Stimulated activated CD4-positive, alpha-beta T cell treated with anti-CD3 and anti-CD28 coated beads, TNF-alpha, amount 100 ng/mL, for 4 hours (primary cell): ENCODE measurements around the gene TXNDC9.
A peak's percentile ranks its signal among the peaks of the same experiment; 100 is the strongest.
"Not testable (repeated sequence)": the region's sequence is repeated elsewhere in the genome, so short reads cannot be mapped to it uniquely, and the experiment has no call there.

Experiments used
- DNase-seq, 3 experiments: peaks; one replicate each; pipeline ENCODE4 v3.0.0-alpha.2; 2020; ENCODE audit warnings: low read depth in 3 of 3

TXNDC9 gene, protein sequence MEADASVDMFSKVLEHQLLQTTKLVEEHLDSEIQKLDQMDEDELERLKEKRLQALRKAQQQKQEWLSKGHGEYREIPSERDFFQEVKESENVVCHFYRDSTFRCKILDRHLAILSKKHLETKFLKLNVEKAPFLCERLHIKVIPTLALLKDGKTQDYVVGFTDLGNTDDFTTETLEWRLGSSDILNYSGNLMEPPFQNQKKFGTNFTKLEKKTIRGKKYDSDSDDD

DNA sequence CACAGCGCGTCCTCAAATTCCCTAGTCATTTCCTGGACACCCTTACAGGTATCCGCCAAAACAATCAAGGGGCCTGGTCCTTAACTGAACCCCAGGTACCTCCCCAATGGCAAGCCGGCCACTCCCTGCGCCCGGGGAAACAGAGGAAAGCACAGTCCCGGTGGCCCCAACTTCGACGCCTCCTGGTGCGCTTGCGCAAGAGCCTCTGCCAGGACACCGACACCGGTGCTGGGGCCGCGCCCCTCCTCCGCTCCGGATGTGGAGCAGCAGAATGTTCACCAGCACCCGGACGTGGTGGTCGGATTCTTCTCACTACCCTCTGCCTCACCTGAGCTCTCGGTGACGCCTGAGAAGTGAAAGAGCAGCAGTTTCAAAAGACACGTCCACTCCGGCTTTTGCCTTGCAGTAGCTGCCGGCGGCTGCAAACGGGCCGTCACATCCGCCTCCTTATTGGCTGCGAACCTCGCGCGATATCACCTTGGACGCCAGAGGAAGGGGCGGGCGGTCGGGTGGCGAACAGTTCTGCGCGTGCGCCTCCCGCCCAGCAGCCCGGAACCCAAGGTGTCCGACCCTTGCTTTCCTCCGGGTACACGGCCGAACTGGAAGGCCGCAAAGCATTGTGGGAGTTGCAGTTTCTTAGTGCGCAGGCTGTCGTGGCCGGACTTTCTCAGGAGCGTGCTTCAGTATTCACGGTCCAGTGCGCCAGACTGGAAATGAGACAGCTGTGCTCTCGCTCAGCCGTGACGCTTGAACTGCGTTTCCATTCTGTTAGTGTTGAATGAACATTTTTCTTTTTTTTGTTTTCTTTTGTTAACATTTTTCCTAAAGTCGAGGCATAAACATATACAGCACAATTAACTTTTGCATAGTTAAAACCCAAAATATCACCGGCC lies at the start of gene TXNDC9:
Gene TXNDC9, minus strand, starts transcription at position 423 of the 893 bp plus-strand sequence. CDS start 3,123 bp downstream, outside the sequence.
- DNase-seq = peak; percentile 90 to 96 (median 96)

DNA sequence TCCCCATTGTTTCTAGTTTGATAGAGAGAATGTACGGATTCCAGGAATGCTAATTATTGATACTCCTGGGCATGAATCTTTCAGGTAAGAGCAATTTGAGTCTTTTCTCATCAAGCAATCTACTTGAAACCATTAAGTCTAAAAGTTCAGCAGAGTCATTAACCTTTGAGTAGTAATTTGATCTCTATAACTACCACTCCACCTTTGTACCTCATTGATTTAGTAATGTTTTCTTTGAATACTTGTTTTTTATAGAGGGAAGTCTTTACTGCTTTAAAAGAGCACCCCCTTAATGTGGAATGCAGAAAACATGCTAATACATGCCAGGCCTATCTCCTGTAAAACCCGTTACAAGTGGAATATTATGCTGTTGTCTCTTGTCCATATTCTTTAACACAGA lies 46.0 kb upstream of the TXNDC9 start:
- no peak for DNase-seq

DNA sequence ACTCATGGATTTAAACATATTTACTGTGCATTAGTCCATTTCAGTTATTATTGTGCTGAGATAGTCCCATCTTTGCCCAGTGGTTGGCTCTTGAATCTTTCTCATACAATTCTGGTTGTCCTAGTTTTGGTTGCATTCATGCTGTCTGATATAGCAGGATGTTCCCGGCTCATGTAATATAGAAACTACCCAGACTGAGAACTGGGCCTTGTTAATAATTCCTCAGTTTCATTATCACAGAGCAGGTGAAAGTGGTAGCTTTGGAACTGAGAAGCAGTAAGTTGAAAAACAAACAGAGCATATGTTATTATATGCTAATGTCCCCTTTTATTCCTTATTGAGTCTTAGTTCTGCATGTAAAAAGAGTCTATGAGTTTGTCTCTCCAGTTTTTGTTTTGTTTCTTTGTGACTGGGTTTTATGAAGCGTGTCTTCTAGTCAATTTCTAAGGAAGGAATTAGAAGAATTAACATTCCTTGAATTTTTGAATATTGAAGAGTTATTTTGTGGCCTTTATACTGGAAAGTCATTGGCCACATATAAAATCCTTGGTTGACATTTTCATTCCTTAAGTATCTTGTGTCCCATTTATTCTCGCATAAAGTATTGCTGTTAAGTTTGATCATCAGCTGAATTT lies 44.4 kb upstream of the TXNDC9 start:
- no peak for DNase-seq

DNA sequence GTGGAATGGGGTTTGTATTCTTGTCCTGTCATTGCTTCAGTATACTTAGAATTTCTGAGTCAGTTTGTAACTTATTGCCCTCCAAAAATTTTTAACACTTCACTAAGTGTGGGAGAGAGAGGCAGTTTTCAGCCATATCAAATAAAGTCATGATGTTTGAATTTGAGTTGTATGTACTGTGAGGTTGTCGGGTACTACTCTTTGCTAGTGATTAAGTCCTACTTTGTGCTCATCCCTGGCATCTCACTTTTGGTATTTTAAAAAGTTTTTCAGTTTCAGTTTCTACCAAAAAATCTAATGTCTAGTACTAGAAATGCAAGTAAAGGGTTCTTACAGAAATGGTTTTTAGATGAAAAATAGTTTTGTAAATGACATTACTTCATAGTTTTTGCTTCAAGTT lies 41.7 kb upstream of the TXNDC9 start:
- DNase-seq = no peak

DNA sequence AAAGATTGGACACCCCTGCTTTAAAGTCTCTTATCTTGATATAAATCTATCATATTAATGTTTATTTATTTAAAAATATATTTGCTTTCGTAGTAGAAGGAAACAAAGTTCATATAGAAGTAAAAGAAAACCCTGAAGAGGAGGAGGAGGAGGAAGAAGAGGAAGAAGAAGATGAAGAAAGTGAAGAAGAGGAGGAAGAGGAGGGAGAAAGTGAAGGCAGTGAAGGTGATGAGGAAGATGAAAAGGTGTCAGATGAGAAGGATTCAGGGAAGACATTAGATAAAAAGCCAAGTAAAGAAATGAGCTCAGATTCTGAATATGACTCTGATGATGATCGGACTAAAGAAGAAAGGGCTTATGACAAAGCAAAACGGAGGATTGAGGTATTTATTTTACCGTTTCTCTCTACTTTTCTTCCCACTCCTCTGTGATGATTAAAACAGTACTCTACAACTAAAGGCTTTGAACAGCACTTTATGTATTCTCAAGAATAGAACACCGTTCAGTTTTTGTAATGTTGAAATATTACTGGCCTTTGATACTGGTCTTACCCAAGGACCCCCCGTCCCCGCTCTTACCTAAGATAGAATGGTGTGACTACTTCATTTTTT lies 40.2 kb upstream of the TXNDC9 start:
- no peak for DNase-seq

DNA sequence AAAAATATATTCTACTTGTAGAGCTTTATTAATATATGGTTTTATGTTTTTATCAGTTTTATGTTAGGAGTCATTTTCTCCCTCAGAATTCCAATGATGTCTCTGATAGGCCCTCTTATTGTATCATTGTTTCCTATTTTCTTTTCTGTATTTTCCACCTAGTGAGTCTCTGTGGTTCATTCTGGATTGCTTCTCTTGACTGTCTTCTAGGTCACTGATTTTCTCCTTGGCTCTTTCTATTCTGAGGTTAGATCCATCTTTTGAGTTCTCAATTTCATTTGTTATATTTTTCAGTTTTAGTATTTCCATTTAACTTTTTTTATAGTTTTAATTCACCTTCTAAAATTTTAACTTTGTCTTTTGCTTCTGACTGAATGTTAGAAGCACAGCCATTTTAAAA lies 38.6 kb upstream of the TXNDC9 start:
- DNase-seq = no peak

DNA sequence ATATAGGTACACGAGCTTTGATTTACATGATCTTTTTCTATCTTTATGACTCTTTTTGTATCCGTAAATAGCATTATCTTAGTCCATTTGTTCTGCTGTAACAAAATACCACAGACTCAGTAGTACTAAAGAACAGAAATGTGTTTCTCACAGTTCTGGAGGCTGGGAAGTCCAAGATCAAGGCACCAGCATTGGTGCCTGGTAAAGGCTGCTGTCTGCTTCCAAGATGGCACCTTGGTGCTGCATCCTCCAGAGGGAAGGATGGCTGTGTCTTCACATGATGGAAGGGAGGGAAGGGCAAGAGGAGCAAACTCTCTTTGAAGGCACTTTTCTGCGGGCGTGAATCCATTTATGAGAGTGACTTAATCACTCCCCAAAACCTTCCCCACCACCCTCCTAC lies 37.0 kb upstream of the TXNDC9 start:
- DNase-seq = no peak

DNA sequence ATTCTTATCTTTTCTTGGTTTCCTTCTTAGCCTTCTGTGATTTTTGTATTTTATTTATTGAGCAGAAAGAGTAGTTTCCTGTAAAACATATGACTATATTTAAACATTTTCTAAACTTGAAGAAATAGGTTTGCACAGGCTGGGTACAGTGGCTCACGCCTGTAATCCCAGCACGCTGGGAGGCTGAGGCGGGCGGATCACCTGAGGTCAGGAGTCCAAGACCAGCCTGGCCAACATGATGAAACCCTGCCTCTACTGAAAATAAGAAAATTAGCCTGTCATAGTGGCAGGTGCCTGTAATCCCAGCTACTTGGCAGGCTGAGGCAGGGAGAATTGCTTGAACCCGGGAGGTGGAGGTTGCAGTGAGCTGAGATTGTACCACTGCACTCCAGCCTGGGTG lies 32.7 kb upstream of the TXNDC9 start:
- DNase-seq = not testable (repeated sequence)

DNA sequence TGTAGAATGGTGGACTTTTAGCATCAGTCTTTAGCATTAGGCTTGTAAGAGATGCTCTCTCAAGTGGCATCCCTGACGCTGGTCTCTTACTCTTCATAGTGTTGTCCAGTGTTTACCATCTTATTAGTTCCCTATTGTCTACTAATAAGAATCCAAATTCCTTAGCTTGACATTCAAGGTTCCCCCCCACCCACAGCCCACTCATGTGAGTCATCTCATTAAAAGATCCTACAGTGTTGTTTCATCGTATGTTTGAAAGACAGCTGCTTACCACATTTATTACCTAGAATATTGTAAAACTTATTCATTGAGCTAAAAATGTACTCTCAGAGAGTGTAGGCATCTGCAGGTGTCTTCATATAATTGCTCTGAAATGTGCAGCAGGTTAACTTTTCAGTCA lies 29.5 kb upstream of the TXNDC9 start:
- no peak for DNase-seq

DNA sequence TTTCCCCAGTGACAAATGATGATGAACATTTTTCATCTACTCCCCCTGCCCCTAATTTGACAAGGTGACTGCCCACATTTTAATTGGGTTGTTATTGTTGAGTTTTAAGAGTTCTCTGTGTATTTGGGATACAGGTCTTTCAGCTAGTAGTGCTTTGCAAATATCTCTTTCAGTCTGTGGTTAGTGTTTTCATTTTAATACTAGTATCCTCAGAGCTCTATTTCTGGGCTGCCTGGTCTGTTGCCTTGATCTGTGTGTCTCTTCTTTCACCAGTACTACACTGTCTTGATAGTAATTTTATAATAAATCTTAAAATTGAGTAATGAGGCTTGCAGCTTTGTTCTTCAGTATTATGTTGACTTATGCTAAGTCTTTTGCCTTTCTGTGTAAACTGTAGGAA lies 20.7 kb upstream of the TXNDC9 start:
- DNase-seq = no peak

DNA sequence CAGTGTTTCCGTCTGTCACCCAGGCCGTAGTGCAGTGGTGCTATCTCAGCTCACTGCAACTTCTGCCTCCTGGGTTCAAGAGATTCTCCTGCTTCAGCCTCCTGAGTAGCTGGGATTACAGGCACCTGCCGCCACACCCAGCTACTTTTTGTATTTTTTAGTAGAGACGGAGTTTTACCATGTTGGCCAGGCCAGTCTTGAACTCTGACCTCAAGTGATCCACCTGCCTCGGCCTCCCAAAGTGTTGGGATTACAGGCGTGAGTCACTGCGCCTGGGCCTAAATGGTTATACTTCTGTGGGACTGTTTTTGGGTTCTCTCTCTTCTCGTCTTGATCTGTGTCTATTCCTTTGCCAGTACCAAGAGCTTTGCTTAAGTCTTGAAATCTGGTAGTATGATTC lies 18.7 kb upstream of the TXNDC9 start:
- DNase-seq = not testable (repeated sequence)

DNA sequence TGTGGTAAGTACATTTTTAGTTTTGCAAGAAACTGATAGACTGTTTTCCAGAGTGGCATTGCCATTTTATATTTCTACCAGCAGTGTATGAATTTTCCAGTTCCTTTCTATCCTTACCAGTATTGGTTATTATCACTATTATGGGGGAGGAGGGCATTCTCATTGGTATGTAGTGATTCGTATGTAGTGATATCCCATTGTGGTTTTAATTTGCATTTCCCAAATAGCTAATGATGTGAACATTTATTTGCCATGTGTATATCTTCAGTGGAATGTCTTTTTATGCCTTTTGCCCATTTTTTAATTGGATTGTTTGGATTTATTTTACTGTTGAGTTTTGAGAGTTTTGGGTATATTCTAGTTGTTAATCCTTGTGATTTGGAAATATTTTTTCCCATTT lies 17.9 kb upstream of the TXNDC9 start:
- no peak for DNase-seq

DNA sequence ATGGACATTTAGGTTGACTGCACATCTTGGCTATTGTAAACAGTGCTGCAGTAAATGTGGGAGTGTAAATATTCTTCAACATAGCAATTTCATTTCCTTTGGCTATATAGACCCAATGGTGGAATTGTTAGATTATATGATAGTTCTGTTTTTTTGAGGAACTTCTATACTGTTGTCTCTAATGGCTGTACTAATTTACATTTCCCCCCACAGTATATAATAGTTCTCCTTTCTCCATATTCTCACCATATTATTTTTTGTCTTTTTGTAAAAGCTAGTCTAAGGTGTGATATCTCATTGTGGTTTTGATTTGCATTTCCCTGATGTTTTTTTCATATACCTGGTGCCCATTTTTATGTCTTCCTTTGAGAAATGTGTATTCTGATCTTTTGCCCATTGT lies 14.1 kb upstream of the TXNDC9 start:
- no peak for DNase-seq

DNA sequence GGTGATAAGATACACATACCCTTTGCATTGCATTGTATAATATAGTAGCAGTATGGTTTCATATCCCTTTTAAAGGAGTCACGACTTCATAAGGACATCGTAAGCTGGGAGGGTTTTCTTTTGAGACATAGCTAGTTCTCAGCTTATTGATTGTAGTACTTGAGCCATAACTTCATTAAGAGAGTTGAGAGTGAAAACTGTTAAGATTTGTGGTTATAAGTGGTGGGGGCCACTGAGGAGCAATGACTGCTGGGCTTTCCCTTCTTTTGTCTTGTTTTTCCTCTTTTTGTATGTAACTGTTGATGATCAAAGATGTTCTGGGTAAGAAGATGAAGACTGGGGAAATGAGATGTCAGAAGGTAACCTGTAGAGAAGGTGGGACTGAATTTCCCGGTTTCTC lies 12.0 kb upstream of the TXNDC9 start:
- no peak for DNase-seq

DNA sequence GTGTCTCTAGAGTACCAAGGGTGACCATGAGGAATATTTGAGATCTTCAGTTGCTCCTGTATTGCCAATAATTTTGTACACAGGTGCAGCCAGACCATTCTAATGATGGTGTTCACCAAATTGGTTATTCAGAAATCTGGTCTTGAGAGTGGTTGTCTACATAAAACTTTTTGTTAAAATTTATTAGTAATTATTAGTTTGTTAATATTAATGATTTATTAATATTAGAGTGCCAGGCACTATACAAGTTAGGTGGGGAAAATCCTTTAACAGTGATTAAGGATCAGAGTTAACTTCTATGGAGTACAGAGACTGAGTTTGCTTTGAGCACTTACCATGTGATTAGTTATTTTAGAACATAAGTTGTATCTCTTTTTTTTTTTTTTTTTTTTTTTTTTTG lies 10.1 kb upstream of the TXNDC9 start:
- no peak for DNase-seq

DNA sequence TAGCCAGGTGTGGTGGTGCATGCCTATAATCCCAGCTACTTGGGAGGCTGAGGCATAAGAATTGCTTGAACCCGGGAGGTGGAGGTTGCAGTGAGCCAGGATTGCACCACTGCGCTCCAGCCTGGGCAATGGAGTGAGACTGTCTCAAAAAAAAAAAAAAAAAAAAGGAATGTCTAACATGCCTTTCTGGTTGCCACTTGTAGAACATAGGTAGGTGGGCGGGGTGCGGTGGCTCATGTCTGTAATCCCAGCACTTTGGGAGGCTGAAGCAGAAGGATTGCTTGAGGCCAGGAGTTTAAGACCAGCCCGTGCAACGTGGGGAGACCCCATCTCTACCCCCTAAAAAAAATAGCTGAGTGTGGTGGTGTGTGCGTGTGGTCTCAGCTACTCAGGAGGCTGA lies 9.3 kb upstream of the TXNDC9 start:
- DNase-seq = not testable (repeated sequence)

DNA sequence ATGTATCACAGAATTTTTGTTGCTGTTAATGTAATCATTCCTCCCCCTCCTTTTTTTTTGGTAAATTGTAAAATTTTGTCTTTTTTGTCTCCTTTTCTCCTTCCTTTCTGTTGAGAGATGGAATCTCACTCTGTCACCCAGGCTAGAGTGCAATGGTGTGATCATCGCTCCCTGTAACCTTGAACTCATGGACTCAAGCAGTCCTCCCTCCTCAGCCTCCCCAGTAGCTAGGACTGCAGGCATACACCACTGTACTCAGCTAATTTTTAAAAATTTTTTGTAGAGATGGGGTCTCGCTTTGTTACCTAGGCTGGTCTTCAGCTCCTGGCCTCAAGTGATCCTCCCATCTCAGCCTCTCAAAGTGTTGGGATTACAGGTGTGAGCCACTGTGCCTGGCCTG lies 6.4 kb upstream of the TXNDC9 start:
- no peak for DNase-seq

DNA sequence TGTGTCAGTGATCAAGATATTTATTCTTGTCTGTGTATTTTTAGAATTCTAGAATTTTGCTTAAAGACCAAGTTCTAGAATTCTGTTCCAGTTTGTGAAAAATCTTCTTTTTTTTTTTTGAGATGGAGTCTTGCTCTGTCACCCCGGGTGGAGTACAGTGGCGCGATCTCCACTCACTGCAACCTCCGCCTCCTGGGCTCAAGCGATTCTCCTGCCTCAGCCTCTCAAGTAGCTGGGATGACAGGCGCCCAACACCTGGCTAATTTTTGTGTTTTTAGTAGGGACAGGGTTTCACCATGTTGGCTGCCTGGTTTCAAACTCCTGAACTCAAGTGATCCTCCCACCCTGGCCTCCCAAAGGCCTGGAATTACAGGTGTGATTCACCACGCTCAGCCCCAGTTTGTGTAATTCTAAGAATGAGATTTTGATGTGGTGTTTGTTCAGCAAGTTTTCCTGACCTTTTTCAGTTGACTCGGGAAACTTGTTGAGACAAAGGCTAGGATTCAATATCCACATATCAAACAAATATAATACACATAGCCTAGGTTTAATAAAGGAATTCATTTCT lies 4.6 kb upstream of the TXNDC9 start:
- no peak for DNase-seq

DNA sequence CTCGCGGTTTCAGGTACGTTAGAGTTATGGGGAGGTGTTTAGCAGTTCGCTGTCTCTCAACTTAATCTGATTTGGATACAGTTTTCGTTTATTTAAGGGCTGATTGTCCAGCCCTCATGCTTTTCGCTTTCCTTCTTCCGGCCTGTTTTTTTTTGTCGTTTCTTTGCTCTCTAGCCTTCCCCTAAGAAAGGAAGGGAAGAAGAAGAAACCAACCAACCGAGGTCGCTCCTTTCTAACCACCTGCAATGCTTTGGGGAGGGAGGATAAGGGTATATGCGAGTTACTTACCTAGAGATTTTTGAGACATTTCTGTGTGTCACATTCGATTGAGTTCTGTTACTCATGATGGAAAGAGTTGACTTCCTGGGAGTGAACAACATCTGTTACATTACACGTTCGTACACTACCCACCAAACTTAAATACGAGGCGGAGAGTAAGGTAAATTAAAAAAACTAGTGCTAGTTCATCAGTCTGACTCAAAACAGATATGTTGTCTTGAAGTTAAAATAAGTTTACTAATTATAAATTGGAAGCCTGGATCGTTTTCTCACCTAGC lies 2.0 kb upstream of the TXNDC9 start:
- DNase-seq = no peak

DNA sequence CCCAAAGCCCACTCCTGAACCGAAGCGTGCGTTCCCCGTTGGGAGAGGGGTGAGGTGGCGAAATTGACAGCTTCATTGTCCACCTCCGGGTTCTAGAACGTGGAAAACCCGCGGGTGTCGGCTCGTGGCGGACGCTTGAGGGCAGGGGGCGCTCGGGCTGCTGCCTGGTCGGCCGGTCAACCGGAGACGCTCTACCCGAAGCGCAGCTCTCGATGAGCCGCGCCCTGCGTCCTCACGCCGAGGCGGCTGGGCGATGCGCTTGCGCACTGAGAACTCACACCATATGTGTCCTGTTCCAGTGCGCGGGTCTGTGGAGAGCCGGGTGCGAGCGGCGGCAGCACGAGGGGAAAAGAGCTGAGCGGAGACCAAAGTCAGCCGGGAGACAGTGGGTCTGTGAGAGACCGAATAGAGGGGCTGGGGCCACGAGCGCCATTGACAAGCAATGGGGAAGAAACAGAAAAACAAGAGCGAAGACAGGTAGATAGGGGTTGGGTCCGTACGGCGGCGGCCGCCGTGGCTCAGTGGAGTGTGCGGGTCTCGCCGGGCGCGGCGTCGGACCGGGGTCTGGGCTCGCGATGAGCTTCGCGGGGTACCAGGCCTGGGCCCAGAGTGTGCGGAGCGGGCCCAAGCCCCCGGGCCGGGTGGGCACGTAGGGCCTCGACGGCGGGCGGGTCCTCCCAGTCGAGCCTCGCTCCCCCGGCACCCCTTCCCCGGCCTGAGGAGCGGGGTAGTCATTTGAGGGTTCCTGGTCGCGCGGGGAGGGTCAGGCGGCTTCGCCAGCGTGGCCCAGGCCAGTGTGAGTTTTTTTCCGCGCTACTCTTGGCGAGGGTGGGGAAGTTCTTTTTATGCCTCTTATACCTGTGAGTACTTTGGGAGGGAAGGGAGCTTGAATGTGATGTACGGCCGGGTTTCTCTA lies 1.2 kb upstream of the TXNDC9 start, which contains the start of gene EIF5B:
Gene EIF5B, plus strand, starts transcription at position 277 of the 916 bp plus-strand sequence. Its CDS starts 166 bp downstream, at position 443.
- DNase-seq = peak; percentile 85 to 91 (median 86)

DNA sequence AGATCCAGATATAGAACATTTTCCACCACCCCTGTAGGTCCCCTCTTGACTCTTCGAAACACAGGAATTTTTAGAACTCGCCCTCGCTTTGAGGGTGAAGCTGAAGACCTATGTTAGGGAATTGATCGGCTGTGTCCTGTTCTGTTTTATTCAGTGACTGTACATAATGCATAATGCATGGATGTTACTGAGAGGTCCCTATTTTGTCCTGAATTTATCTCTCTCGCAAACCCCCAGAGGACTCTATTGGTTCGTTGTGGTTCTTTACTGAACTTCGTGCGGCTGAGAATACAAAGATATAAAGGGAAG lies 625 bp upstream of the TXNDC9 start:
- no peak for DNase-seq
